Hepatocyte (in vitro differentiated cells): ENCODE measurements around the gene IRF5. TPM values are rescaled to one million over a fixed set of nuclear protein-coding genes. Genes with fewer than 3 reads are reported as not detected.

Source experiments
- DNase-seq: peaks from one replicate; pipeline ENCODE4 v3.0.0-alpha.2; 2016; ENCODE audit warnings: low spot score
- H2AFZ ChIP-seq: fragments of 200-600 bp; sonication (generic); 2 replicates; pipeline ENCODE4 v1.6.0; 2016; ENCODE audit warnings: antibody characterized with exemption, mild to moderate bottlenecking
- H3K27ac ChIP-seq: fragments of 200-600 bp; sonication (generic); 2 replicates; pipeline ENCODE4 v1.5.1; 2016; ENCODE audit warnings: mild to moderate bottlenecking
- H3K27me3 ChIP-seq: fragments of 200-600 bp; sonication (generic); 2 replicates; pipeline ENCODE4 v1.6.1; 2016
- H3K36me3 ChIP-seq: fragments of 200-600 bp; sonication (generic); replicated peaks from 2 replicates; pipeline ENCODE4 v1.5.1; 2016; ENCODE audit warnings: low read depth; ENCODE audit not compliant: insufficient read depth
- H3K4me1 ChIP-seq: fragments of 200-600 bp; sonication (generic); 2 replicates; pipeline ENCODE4 v1.5.1; 2016; ENCODE audit warnings: mild to moderate bottlenecking, moderate library complexity; ENCODE audit not compliant: insufficient read depth
- H3K4me2 ChIP-seq: fragments of 200-600 bp; sonication (generic); 2 replicates; pipeline ENCODE4 v1.6.0; 2016
- H3K4me3 ChIP-seq: fragments of 200-600 bp; sonication (generic); 2 replicates; pipeline ENCODE4 v1.5.1; 2016; ENCODE audit warnings: mild to moderate bottlenecking
- H3K79me2 ChIP-seq: fragments of 200-600 bp; sonication (generic); 2 replicates; pipeline ENCODE4 v1.6.0; 2017; ENCODE audit warnings: mild to moderate bottlenecking
- H3K9me2 ChIP-seq: fragments of 200-600 bp; sonication (generic); replicated peaks from 2 replicates; pipeline ENCODE4 v1.6.0; 2017; ENCODE audit warnings: mild to moderate bottlenecking; ENCODE audit not compliant: insufficient read depth
- H3K9me3 ChIP-seq: fragments of 200-600 bp; sonication (generic); 2 replicates; pipeline ENCODE4 v1.5.1; 2016; ENCODE audit warnings: low read depth, mild to moderate bottlenecking
- H4K20me1 ChIP-seq: fragments of 200-600 bp; sonication (generic); 2 replicates; pipeline ENCODE4 v1.6.0; 2016; ENCODE audit warnings: mild to moderate bottlenecking; ENCODE audit not compliant: insufficient read depth, poor library complexity, severe bottlenecking
- EZH2 ChIP-seq: fragments of 200-600 bp; sonication (generic); IDR thresholded peaks from 2 replicates; pipeline ENCODE4 v1.6.1; 2016; ENCODE audit warnings: antibody characterized with exemption, mild to moderate bottlenecking, borderline replicate concordance
- EZH2phosphoT487 ChIP-seq: fragments of 200-600 bp; sonication (generic); IDR thresholded peaks from one replicate; pipeline ENCODE4 v1.6.1; 2018; ENCODE audit warnings: antibody characterized with exemption, mild to moderate bottlenecking, low read depth, moderate library complexity; ENCODE audit not compliant: unreplicated experiment, severe bottlenecking
- WGBS: methylation state at CpG from one replicate; pipeline ENCODE4 v1.1.6; 2016; ENCODE audit warnings: low lambda C conversion rate; ENCODE audit errors: missing lambda C conversion rate; 5-methylcytosine and 5-hydroxymethylcytosine counted together
- polyA plus RNA-seq: library from polyadenylated mRNA; unstranded; fragments of >200 nt; fragmentation: Nextera tagmentation; extraction: Ambion mirVana; gene quantifications from 2 replicates; pipeline ENCODE4 v1.2.1, GENCODE V29; 2016
- total RNA-seq: library from RNA; depleted of rRNA; stranded (reverse); fragments of >200 nt; gene quantifications from 2 replicates; pipeline ENCODE4 v1.2.3, GENCODE V29; 2014
- TF ChIP-seq, protein P1 (sequence below): fragments of 200-600 bp; sonication (generic); IDR thresholded peaks from 2 replicates; pipeline ENCODE4 v1.5.1; 2016; ENCODE audit warnings: antibody characterized with exemption, mild to moderate bottlenecking; ENCODE audit not compliant: poor library complexity

IRF5 gene
- total and polyA plus RNA-seq, 2 experiments from 2014 or later = 0.73 TPM; not detected in 1

DNA sequence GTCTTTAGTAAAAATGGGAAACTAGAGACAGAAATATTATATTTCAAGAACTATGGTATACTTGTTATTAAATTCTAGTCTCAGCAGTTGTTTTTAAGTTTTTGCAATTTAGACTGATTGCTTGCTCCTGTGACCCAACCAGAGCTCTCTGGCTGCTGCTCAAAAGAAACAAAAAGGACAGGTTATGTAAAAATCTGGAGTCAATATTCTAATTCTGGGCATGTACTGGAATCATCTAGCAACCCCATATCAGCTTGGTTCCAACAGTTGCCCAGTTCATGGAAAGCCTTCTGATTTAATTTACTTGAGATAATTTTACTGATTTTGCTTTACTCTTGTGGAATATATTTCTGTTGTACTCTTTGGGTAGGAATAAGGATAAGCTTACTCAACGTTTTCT lies 37.5 kb upstream of the IRF5 start:
- Histone ChIP-seq H3K4me1 (no peaks in the 10 kb centered on the region), H3K79me2 (no peaks in the 10 kb centered on the region), H2AFZ (no peak overlapping the region), H3K4me2 (no peak overlapping the region), H3K9me3 (no peaks in the 10 kb centered on the region), H3K27ac (no peak overlapping the region), H4K20me1 (no peaks in the 10 kb centered on the region), H3K4me3 (no peak overlapping the region), H3K36me3 (no peaks in the 10 kb centered on the region), H3K9me2 (no peaks in the 10 kb centered on the region), H3K27me3 (no peaks in the 10 kb centered on the region)
- 83% methylated on average over 1 of the region's 1 CpG for WGBS
- TF ChIP-seq EZH2 = no peak
- TF ChIP-seq, protein P1, sequence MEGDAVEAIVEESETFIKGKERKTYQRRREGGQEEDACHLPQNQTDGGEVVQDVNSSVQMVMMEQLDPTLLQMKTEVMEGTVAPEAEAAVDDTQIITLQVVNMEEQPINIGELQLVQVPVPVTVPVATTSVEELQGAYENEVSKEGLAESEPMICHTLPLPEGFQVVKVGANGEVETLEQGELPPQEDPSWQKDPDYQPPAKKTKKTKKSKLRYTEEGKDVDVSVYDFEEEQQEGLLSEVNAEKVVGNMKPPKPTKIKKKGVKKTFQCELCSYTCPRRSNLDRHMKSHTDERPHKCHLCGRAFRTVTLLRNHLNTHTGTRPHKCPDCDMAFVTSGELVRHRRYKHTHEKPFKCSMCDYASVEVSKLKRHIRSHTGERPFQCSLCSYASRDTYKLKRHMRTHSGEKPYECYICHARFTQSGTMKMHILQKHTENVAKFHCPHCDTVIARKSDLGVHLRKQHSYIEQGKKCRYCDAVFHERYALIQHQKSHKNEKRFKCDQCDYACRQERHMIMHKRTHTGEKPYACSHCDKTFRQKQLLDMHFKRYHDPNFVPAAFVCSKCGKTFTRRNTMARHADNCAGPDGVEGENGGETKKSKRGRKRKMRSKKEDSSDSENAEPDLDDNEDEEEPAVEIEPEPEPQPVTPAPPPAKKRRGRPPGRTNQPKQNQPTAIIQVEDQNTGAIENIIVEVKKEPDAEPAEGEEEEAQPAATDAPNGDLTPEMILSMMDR = no peak
- TF ChIP-seq EZH2phosphoT487 = no peak
- DNase-seq = no peak

DNA sequence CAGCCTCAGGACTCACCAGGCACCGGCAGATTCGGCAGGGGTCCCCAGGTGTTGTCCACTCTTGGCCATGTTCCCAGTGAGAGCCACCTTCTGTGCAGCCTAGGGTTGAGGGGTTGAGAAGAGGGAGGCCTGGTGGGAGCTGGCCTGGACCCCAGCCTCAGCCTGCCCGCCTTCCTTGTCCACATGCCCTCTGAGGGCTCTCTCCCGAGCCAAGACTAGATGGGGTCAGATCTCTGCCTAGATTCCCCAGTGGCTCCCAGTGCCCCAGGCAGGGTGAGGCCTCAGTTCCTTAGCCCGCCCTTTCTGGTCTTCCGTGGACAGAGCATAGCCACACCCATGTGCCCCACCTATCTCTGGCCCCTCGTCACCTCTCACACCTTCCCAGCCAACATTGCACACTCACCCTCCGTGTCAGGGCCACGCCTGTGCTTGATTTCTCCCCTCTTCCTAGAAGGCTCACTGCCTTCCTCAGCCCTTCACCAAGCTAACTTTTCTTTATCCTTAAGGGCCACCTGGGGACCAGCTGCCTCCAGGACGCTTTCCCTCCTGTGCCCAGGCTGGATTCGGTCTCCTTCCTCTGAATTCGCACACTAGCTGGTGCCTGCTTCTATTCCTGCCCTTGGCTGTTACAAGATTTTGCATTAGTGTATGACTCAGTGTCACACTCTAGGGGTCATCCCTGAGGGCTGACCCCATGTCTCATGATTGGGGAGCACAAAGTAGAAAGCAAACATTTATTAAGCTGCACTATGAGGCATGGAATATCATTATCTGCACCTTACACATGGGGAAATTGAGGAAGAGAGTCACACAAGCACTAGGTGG lies 34.8 kb upstream of the IRF5 start:
- TF ChIP-seq EZH2phosphoT487 (no peak), EZH2 (no peak)
- TF ChIP-seq, protein P1 = no peak
- WGBS = 80% methylated on average over 12 of the region's 12 CpGs
- Histone ChIP-seq H3K4me2 (no peak overlapping the region), H3K4me1 (no peaks in the 10 kb centered on the region), H3K4me3 (no peak overlapping the region), H3K36me3 (no peaks in the 10 kb centered on the region), H3K27me3 (no peaks in the 10 kb centered on the region), H2AFZ (no peak overlapping the region), H3K9me3 (no peaks in the 10 kb centered on the region), H3K79me2 (no peaks in the 10 kb centered on the region), H4K20me1 (no peaks in the 10 kb centered on the region), H3K27ac (no peak overlapping the region), H3K9me2 (no peaks in the 10 kb centered on the region)
- DNase-seq = no peak

GRCh38 chr7:128903621-128904361 lies 33.9 kb upstream of the IRF5 start:
- Histone ChIP-seq H4K20me1 (no peaks in the 10 kb centered on the region), H3K4me1 (no peaks in the 10 kb centered on the region), H3K27me3 (peaks cover 6% of the 10 kb centered on the region), H3K4me2 (no peak overlapping the region), H3K79me2 (no peaks in the 10 kb centered on the region), H3K9me3 (no peaks in the 10 kb centered on the region), H3K4me3 (no peak overlapping the region), H2AFZ (no peak overlapping the region), H3K36me3 (no peaks in the 10 kb centered on the region), H3K27ac (no peak overlapping the region), H3K9me2 (no peaks in the 10 kb centered on the region)
- DNase-seq = no peak
- 86% methylated on average over 6 of the region's 14 CpGs for WGBS
- no peak for TF ChIP-seq EZH2phosphoT487
- TF ChIP-seq, protein P1 = no peak
- TF ChIP-seq EZH2 = no peak
